ENCODE results near the gene ACSBG1. TPM values are rescaled to one million over a fixed set of nuclear protein-coding genes. Genes with fewer than 3 reads are reported as not detected.

Gene ACSBG1
- total RNA-seq, 4 donors from 2014 or later, result 1.5 TPM; not detected in 3

- Histone ChIP-seq H3K9me3 (no peaks in the 10 kb centered on the region), H3K27ac (no peak overlapping the region), H3K4me3 (no peak overlapping the region), H3K36me3 (no peaks in the 10 kb centered on the region), H3K4me1 (peaks cover 28 to 40% (median 31%) of the 10 kb centered on the region in 4 donors), H3K27me3 (no peaks in the 10 kb centered on the region)
- TF ChIP-seq POLR2A (IDR thresholded peaks at IDR 0.05) (no peak), CTCF (IDR thresholded peaks at IDR 0.05) (no peak), POLR2AphosphoS5 (IDR thresholded peaks at IDR 0.05) (no peak), EP300 (IDR thresholded peaks at IDR 0.05; ENCODE audit: low read depth) (no peak)
- no peak for DNase-seq
- in situ Hi-C loops (cut with MboI; ENCODE audit: low pct_ligation_motif_present in 1 of 4, low pct_unique_long_range_greater_than_20kb in 1 of 4, low sequenced_read_pairs in 3 of 4) (no loop called here), intact Hi-C loops (cut with DNase I; ENCODE audit: low total_unique reads) (no loop called here)
- 82% methylated on average over 8 of the region's 8 CpGs; no CpG with 5 or more reads in 1 of the 2 donors for WGBS, 2 donors (ENCODE audit: low coverage in 1 of 2)
These were observed 26.6 kb downstream of the ACSBG1 start for GRCh38 chr15:78207641-78208340.

- no peak for DNase-seq
- Histone ChIP-seq H3K36me3 (no peaks in the 10 kb centered on the region), H3K4me1 (peaks cover 21 to 33% (median 24%) of the 10 kb centered on the region in 4 donors), H3K9me3 (no peaks in the 10 kb centered on the region), H3K4me3 (no peak overlapping the region), H3K27me3 (no peaks in the 10 kb centered on the region), H3K27ac (no peak overlapping the region)
- intact Hi-C loops (cut with DNase I; ENCODE audit: low total_unique reads), result no loop called here
- TF ChIP-seq POLR2AphosphoS5 (IDR thresholded peaks at IDR 0.05), result no peak
- no peak for TF ChIP-seq POLR2A (IDR thresholded peaks at IDR 0.05)
- TF ChIP-seq EP300 (IDR thresholded peaks at IDR 0.05; ENCODE audit: low read depth), result no peak
- TF ChIP-seq CTCF (IDR thresholded peaks at IDR 0.05), result no peak
- in situ Hi-C loops (cut with MboI; ENCODE audit: low pct_ligation_motif_present in 1 of 4, low pct_unique_long_range_greater_than_20kb in 1 of 4, low sequenced_read_pairs in 3 of 4), result no loop called here
- WGBS, 2 donors (ENCODE audit: low coverage in 1 of 2), result 94% methylated on average over 5 of the region's 5 CpGs; no CpG with 5 or more reads in 1 of the 2 donors
These were observed 27.3 kb downstream of the ACSBG1 start for GRCh38 chr15:78207110-78207458.

GRCh38 chr15:78206326-78207109 lies 27.8 kb downstream of the ACSBG1 start:
- Histone ChIP-seq H3K4me3 (no peak overlapping the region), H3K27ac (no peak overlapping the region), H3K9me3 (no peaks in the 10 kb centered on the region), H3K36me3 (no peaks in the 10 kb centered on the region), H3K4me1 (peaks cover 19 to 28% (median 20%) of the 10 kb centered on the region in 4 donors), H3K27me3 (no peaks in the 10 kb centered on the region)
- intact Hi-C loops (cut with DNase I; ENCODE audit: low total_unique reads) (no loop called here), in situ Hi-C loops (cut with MboI; ENCODE audit: low pct_ligation_motif_present in 1 of 4, low pct_unique_long_range_greater_than_20kb in 1 of 4, low sequenced_read_pairs in 3 of 4) (no loop called here)
- TF ChIP-seq EP300 (IDR thresholded peaks at IDR 0.05; ENCODE audit: low read depth) (no peak), POLR2AphosphoS5 (IDR thresholded peaks at IDR 0.05) (no peak), CTCF (IDR thresholded peaks at IDR 0.05) (no peak), POLR2A (IDR thresholded peaks at IDR 0.05) (no peak)
- DNase-seq, result no peak
- WGBS, 2 donors (ENCODE audit: low coverage in 1 of 2), result 68 to 80% methylated on average over 1 to 12 of the region's 12 CpGs

DNA sequence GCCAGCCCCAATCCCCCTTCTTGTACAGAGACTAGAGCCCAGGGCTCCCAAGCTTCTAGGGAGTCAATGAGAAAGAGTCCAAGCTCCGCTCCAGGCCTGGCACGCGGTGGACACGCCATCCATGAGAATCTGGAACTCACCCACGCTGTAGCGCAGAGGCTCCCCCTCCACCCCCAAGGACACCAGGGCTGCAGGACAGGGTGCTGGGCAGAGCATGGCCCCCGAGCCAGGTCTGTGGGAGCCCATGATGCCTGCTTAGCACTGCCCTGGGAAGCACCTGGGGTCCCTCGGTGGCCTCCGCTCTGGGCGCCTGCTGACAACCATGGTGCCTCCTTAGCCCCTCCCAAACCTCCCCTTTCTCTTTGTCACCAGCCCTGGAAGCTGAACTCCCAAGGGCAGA lies 28.5 kb downstream of the ACSBG1 start:
- H3K27ac ChIP-seq, result no peak overlapping the region
- WGBS, 2 donors (ENCODE audit: low coverage in 1 of 2), result 94% methylated on average over 10 of the region's 10 CpGs; no CpG with 5 or more reads in 1 of the 2 donors
- no peaks in the 10 kb centered on the region for H3K36me3 ChIP-seq
- DNase-seq, result no peak
- H3K4me1 ChIP-seq, result peaks cover 14 to 21% (median 18%) of the 10 kb centered on the region in 4 donors
- H3K27me3 ChIP-seq, result no peaks in the 10 kb centered on the region
- no peak for TF ChIP-seq POLR2AphosphoS5 (IDR thresholded peaks at IDR 0.05)
- no peak for TF ChIP-seq POLR2A (IDR thresholded peaks at IDR 0.05)
- no peak for TF ChIP-seq EP300 (IDR thresholded peaks at IDR 0.05; ENCODE audit: low read depth)
- TF ChIP-seq CTCF (IDR thresholded peaks at IDR 0.05), result no peak
- no peaks in the 10 kb centered on the region for H3K9me3 ChIP-seq
- no peak overlapping the region for H3K4me3 ChIP-seq
- in situ Hi-C loops (cut with MboI; ENCODE audit: low pct_ligation_motif_present in 1 of 4, low pct_unique_long_range_greater_than_20kb in 1 of 4, low sequenced_read_pairs in 3 of 4) (no loop called here), intact Hi-C loops (cut with DNase I; ENCODE audit: low total_unique reads) (no loop called here)

All from transverse colon (tissue), 4 donors.